ENCODE data around the gene PCNX1.
"Not testable (repeated sequence)": the region's sequence is repeated elsewhere in the genome, so short reads cannot be mapped to it uniquely, and the experiment has no call there.

Gene PCNX1

DNA sequence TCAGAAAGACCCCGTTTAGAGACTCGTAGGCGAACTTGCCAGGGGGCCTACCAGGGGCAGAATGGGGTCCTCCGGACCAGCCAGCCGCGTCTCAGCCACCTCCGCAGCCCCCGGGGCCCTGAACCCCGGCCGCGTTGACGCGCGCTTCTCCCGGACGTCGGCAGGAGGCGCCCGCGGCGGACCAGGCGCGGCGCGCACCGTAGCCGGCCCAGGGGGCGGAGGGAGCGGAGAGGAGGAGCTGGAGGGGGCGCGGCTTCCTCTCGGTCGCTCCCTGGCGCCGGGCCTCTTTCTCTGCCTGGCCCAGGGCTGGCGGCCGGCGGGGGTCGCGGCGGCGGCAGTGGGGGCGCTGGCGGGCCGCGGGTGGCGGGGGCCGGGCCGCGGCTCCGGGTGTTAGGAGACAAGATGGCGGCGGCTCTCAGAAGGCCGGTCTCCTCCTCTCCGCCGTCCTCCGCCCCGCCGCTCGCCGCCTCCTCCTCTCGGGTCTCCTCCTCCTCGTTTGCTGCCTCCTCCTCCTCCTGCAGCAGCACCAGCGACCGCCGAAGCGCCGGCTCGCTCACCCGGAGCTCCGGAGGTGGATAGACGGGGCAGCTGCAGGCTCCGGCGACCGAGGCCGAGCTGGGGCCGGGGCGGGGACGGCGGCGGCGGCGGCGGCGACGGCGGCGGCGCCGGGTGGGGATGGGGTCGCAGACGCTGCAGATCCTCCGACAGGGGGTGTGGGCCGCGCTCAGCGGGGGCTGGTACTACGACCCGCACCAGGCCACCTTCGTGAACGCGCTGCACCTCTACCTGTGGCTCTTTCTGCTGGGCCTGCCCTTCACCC, at the start of gene PCNX1:
PCNX1 (plus strand) TSS at position 284 of the 820 bp plus-strand sequence; CDS start at position 676, 392 bp downstream.
- TF ChIP-seq, protein P1, sequence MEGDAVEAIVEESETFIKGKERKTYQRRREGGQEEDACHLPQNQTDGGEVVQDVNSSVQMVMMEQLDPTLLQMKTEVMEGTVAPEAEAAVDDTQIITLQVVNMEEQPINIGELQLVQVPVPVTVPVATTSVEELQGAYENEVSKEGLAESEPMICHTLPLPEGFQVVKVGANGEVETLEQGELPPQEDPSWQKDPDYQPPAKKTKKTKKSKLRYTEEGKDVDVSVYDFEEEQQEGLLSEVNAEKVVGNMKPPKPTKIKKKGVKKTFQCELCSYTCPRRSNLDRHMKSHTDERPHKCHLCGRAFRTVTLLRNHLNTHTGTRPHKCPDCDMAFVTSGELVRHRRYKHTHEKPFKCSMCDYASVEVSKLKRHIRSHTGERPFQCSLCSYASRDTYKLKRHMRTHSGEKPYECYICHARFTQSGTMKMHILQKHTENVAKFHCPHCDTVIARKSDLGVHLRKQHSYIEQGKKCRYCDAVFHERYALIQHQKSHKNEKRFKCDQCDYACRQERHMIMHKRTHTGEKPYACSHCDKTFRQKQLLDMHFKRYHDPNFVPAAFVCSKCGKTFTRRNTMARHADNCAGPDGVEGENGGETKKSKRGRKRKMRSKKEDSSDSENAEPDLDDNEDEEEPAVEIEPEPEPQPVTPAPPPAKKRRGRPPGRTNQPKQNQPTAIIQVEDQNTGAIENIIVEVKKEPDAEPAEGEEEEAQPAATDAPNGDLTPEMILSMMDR (IDR thresholded peaks at IDR 0.05) = peak; percentile 93
- peak; percentile 90 for DNase-seq (ENCODE audit: low spot score)
- Histone ChIP-seq H3K27ac (peak within 1 kb of the TSS; percentile 91 to 95), H3K4me3 (peak within 1 kb of the TSS; percentile 83)

DNA sequence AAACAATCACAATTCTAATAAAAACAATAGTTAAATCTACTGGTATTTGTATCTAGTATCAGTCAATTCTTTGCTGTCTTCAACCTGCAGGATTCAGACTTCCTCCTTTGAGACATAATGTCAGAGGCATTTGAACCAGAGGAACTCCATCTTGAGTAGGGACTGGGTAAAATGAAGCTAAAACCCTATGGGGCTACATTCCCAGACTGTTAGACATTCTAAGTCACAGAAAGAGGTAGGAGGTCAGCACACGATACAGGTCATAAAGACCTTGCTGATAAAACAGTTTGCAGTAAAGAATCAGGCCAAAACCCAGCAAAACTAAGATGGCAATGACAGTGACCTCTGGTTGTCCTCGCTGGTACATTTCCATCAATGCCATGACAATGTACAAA, 49.8 kb upstream of the PCNX1 start:
- TF ChIP-seq, protein P1 (IDR thresholded peaks at IDR 0.05) = no peak
- no peak overlapping the region for H3K4me3 ChIP-seq
- H3K27ac ChIP-seq = no peak overlapping the region
- no peak for DNase-seq (ENCODE audit: low spot score)

DNA sequence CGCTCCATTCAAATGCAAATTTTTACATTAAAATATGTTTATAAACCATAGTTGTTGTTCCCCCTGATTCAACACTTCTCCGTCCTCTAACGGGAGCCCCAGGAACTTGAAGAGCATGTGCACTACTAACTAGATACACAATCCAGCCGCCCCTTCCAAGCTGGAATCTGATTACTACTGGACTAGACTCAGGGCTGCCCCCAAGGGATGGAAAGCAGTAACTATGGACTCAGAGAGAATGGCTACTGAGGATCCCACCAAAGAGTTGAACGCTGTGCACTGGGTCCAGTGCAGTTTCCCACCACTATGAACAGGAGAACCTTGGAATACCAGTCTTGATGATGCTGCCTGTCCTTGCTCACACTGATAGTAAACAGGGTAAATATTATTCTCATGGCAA, 48.6 kb upstream of the PCNX1 start:
- TF ChIP-seq, protein P1 (IDR thresholded peaks at IDR 0.05) = no peak
- Histone ChIP-seq H3K27ac (no peak overlapping the region), H3K4me3 (no peak overlapping the region)
- no peak for DNase-seq (ENCODE audit: low spot score)

DNA sequence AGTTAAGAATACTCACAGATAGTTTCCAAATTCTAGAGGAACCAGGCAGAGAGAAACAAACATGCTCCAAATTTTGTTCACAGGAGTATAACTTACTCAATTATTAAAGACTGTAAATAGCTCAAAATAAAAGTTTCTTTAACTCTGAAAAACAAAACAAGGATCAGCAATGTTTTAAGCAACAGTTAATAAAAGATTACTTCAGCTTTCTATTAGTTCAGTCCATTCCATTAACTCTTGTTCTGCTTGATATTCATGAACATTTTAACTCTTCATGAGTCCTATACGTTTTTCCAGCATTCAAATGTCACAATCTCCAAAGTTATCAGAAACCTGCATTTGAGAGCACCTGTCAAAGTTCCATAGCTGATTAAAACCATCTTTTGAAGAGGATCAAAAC, 40.3 kb upstream of the PCNX1 start:
- H3K27ac ChIP-seq; DNase-seq (ENCODE audit: low spot score); H3K4me3 ChIP-seq: not testable (repeated sequence)

DNA sequence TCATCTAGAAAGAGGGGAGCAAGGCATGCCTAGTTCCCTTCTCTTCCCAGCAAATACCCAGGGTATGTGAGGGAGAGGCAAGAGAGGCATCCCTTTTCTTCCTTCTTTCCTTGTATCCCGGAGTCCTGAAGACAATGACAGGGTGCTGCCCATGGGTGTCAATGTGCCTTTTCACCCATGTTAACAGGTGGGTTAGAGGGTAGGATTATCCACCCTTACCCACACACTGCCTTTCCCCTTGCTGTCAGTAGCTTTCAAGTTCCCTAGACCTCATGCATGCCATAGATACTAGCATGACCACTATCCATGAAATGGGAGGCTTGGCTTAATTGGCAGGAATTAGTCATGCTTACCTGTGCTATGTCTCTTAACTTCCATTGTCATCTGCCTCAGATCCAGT, 36.3 kb upstream of the PCNX1 start:
- no peak overlapping the region for H3K4me3 ChIP-seq
- DNase-seq (ENCODE audit: low spot score) = no peak
- TF ChIP-seq, protein P1 (IDR thresholded peaks at IDR 0.05) = no peak
- H3K27ac ChIP-seq = no peak overlapping the region

DNA sequence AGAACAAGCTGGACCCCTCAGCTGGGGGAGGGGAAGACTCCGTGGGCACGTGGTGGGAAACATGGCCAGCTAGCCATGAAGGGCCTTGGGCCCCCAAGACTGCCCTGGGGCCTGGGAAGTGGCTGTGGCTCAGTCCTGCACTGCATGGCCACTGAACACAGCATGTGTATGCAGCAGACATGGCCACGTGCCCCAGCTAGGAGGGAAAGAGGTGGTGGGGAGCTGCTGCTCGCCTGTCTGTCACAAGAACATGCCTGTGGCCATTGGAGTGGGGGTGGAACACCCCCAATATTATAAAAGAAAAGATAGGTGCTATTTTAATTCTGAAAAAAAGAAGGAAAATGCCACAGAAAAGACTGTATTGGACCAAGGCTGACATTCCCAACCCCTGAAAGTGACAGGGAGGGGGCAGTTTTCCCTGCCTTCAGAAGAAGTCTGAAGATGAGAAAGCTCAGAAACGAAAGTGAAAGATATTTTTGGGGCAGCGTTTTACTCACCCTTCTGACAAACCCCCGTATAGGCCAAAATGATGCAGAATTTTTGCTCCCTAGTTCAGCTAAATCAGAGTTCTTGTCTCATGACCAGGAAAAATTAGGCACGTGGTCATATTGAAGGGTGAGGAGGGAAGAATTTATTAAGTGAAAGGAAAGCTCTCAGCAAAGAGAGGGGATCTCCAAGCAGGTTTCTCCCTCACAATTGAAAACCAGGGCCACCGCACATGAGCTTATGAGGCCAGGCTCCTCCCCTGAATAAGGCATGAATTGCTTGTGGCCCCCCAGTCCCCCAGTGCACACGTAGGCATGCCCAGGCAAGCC, 35.2 kb upstream of the PCNX1 start:
- Histone ChIP-seq H3K4me3 (no peak overlapping the region), H3K27ac (no peak overlapping the region)
- TF ChIP-seq, protein P1 (IDR thresholded peaks at IDR 0.05) = no peak
- no peak for DNase-seq (ENCODE audit: low spot score)

DNA sequence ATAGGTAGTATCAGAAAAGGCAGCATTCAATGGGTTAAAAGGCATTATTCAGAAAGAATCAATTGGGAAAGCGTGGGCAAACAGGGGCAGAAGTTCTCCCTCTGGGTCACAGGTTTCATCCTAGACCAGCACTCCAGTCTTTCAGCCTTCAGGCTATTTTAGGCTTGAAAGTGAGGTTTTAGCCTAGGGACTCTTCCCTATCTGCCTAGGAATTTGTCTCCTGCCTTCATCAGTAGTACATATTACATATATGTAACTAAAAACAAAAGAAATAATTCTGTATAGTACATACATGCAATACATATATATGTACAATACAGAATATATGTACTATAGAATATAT, 34.6 kb upstream of the PCNX1 start:
- TF ChIP-seq, protein P1 (IDR thresholded peaks at IDR 0.05) = no peak
- H3K4me3 ChIP-seq = no peak overlapping the region
- DNase-seq (ENCODE audit: low spot score) = no peak

More for the DNA sequence above, 34.6 kb upstream of the PCNX1 start:
- H3K27ac ChIP-seq = no peak overlapping the region
